ENCODE measurements around the gene FXYD2. TPM values are rescaled to one million over a fixed set of nuclear protein-coding genes. Genes with fewer than 3 reads are reported as not detected.

Gene FXYD2
- total and polyA plus RNA-seq, 2 of the 13 experiments (the other 11 are each of a cell fraction or from before 2014, with no cell fraction given): 45.9 to 106 TPM

- TF ChIP-seq UBTF (CRISPR knock-in tag; IDR thresholded peaks at IDR 0.05) (peak; percentile 48), MIXL1 (CRISPR knock-in tag; IDR thresholded peaks at IDR 0.05) (no peak), PAF1 (CRISPR knock-in tag; IDR thresholded peaks at IDR 0.05) (no peak), ZUFSP (CRISPR knock-in tag; IDR thresholded peaks at IDR 0.05; ENCODE audit: borderline replicate concordance) (no peak), ZNF674 (CRISPR knock-in tag; IDR thresholded peaks at IDR 0.05; ENCODE audit: low read depth) (no peak), RARA (CRISPR knock-in tag; IDR thresholded peaks at IDR 0.05) (no peak), ZNF18 (CRISPR knock-in tag; IDR thresholded peaks at IDR 0.05; ENCODE audit: insufficient replicate concordance) (peak; percentile 86), ZNF615 (CRISPR knock-in tag; IDR thresholded peaks at IDR 0.05; ENCODE audit: borderline replicate concordance) (no peak), GTF3A (CRISPR knock-in tag; conservative IDR thresholded peaks at IDR 0.05) (no peak), CENPX (CRISPR knock-in tag; IDR thresholded peaks at IDR 0.05) (no peak), LBX2 (CRISPR knock-in tag; IDR thresholded peaks at IDR 0.05; ENCODE audit: borderline replicate concordance) (no peak), ZNF264 (CRISPR knock-in tag; IDR thresholded peaks at IDR 0.05) (no peak), ZFP41 (CRISPR knock-in tag; IDR thresholded peaks at IDR 0.05; ENCODE audit: borderline replicate concordance) (no peak)
Observed at GRCh38 chr11:117824571-117825537, at the start of gene FXYD2 (continued).

Data from HepG2 (cell line).